Right ventricle myocardium inferior (tissue), 1 donor: Measurements from ENCODE around the gene SUMO1. TPM values are rescaled to one million over a fixed set of nuclear protein-coding genes. Genes with fewer than 3 reads are reported as not detected.

Experiments
- ATAC-seq: fragments of 200-7000 bp; cut with Tn5 transposase; one replicate; pipeline ENCODE4 v1.9.1; 2020; ENCODE audit warnings: mild to moderate bottlenecking, moderate library complexity
- DNase-seq: peaks from one replicate; pipeline ENCODE4 v3.0.0; 2021; ENCODE audit errors: missing footprints
- intact Hi-C: fragments of 100-400 bp; cut with DNase I; formaldehyde crosslinking; loops from one replicate; pipeline ENCODE4 v1.11.0; 2022
- total RNA-seq: library from RNA; stranded (reverse); fragmentation: NEBNext Ultra II Directional; extraction: Animal tissue kit (Norgen Biotek cat#: 25700); gene quantifications from one replicate; pipeline ENCODE4 v1.2.1, GENCODE V29; 2021
- donor health status: DM: no; HTN: yes; CAD: no; lungs with severe emphysema.

The SUMO1 gene
- total RNA-seq, 1 donor from 2014 or later = 68.5 TPM

GRCh38 chr2:202204855-202205254 lies 33.5 kb downstream of the SUMO1 start:
- intact Hi-C loops = no loop called here
- no peak for DNase-seq
- ATAC-seq = no peak

GRCh38 chr2:202203348-202203747 lies 35.0 kb downstream of the SUMO1 start:
- intact Hi-C loops = no loop called here
- DNase-seq = no peak
- ATAC-seq = no peak

- intact Hi-C loops = no loop called here
- ATAC-seq = no peak
- no peak for DNase-seq
These were observed 36.9 kb downstream of the SUMO1 start for GRCh38 chr2:202201220-202202160.

GRCh38 chr2:202196727-202197126 lies 41.7 kb downstream of the SUMO1 start:
- DNase-seq (no peak), ATAC-seq (no peak)
- intact Hi-C loops = no loop called here

- intact Hi-C loops = no loop called here
- DNase-seq (no peak), ATAC-seq (no peak)
These were observed 44.0 kb downstream of the SUMO1 start for GRCh38 chr2:202194418-202194817.

- ATAC-seq (no peak), DNase-seq (no peak)
- intact Hi-C loops = no loop called here
These were observed 44.5 kb downstream of the SUMO1 start for GRCh38 chr2:202193881-202194353.

- DNase-seq = no peak
- intact Hi-C loops = no loop called here
- no peak for ATAC-seq
These were observed 45.1 kb downstream of the SUMO1 start for GRCh38 chr2:202193305-202193704.

- ATAC-seq (no peak), DNase-seq (no peak)
- intact Hi-C loops = no loop called here
These were observed 50.8 kb downstream of the SUMO1 start for GRCh38 chr2:202187570-202187969.

- intact Hi-C loops = no loop called here
- ATAC-seq = no peak
- DNase-seq = no peak
These were observed 51.7 kb downstream of the SUMO1 start for GRCh38 chr2:202186641-202187202.

GRCh38 chr2:202185156-202185555 lies 53.2 kb downstream of the SUMO1 start:
- no peak for ATAC-seq
- intact Hi-C loops = no loop called here
- no peak for DNase-seq

GRCh38 chr2:202184557-202184956 lies 53.8 kb downstream of the SUMO1 start:
- intact Hi-C loops = no loop called here
- DNase-seq = no peak
- no peak for ATAC-seq

GRCh38 chr2:202178346-202178958 lies 59.9 kb downstream of the SUMO1 start:
- intact Hi-C loops = loop anchor here (1.0 kb wide), 2 partner anchors 318 to 382 kb away; no protein-coding TSS in a partner anchor
- no peak for DNase-seq
- ATAC-seq = peak; percentile 72

- DNase-seq (no peak), ATAC-seq (no peak)
- intact Hi-C loops = no loop called here
These were observed 65.8 kb downstream of the SUMO1 start for GRCh38 chr2:202172439-202173211.

- peak; percentile 28 for ATAC-seq
- intact Hi-C loops = no loop called here
- no peak for DNase-seq
These were observed 67.1 kb downstream of the SUMO1 start for GRCh38 chr2:202171241-202171825.

- intact Hi-C loops = no loop called here
- DNase-seq (no peak), ATAC-seq (no peak)
These were observed 68.5 kb downstream of the SUMO1 start for GRCh38 chr2:202169832-202170424.

- ATAC-seq = no peak
- intact Hi-C loops = no loop called here
- DNase-seq = no peak
These were observed 69.3 kb downstream of the SUMO1 start for GRCh38 chr2:202169131-202169530.

- DNase-seq (no peak), ATAC-seq (no peak)
- intact Hi-C loops = no loop called here
These were observed 72.5 kb downstream of the SUMO1 start for GRCh38 chr2:202165945-202166344.

GRCh38 chr2:202165208-202165607 lies 73.2 kb downstream of the SUMO1 start:
- ATAC-seq = no peak
- intact Hi-C loops = no loop called here
- no peak for DNase-seq
